H1 (cell line): ENCODE results near the gene HNF4A. TPM values are rescaled to one million over a fixed set of nuclear protein-coding genes. Genes with fewer than 3 reads are reported as not detected.
A peak's percentile ranks its signal among the peaks of the same experiment; 100 is the strongest.

ENCODE experiments used
- CTCF ChIA-PET: fragments of 300-600 bp; sonication (Branson Sonifier 250); formaldehyde crosslinking; loops from one replicate; lab custom pipeline; 2021; ENCODE audit not compliant: partially characterized antibody; lab: Charles Lee
- POLR2A ChIA-PET: fragments of 300-600 bp; sonication (Branson Sonifier 250); formaldehyde crosslinking; loops from one replicate; lab custom pipeline; 2021; ENCODE audit warnings: inconsistent platforms; ENCODE audit not compliant: partially characterized antibody; lab: Charles Lee
- DNase-seq, 2 experiments: peaks; one replicate each; pipeline versions ENCODE4 v3.0.0 to v3.0.0-alpha.2; 2010 to 2022; ENCODE audit warnings: low spot score in 2 of 2, low read depth in 1 of 2, mixed read lengths in 1 of 2
- FAIRE-seq: peaks from 2 replicates; lab custom pipeline; 2011; peaks lifted over from hg19 to GRCh38; lab: Jason Lieb, UNC
- H2AFZ ChIP-seq: 2 replicates; pipeline ENCODE4 v1.8.1; 2012; ENCODE audit warnings: low read length, inconsistent platforms
- H2AK5ac ChIP-seq: 2 replicates; pipeline ENCODE4 v1.6.1; 2013; ENCODE audit warnings: low read depth, low read length
- H2BK120ac ChIP-seq: replicated peaks from 2 replicates; pipeline ENCODE3; 2013; ENCODE audit warnings: low read depth, low read length, inconsistent platforms
- H2BK12ac ChIP-seq: 2 replicates; pipeline ENCODE4 v1.6.1; 2013; ENCODE audit warnings: low read depth, low read length
- H2BK15ac ChIP-seq: 2 replicates; pipeline ENCODE4 v1.6.1; 2013; ENCODE audit warnings: low read length
- H2BK20ac ChIP-seq: 2 replicates; pipeline ENCODE4 v1.6.1; 2013; ENCODE audit warnings: low read length
- H2BK5ac ChIP-seq: 2 replicates; pipeline ENCODE4 v1.6.1; 2013; ENCODE audit warnings: low read depth, low read length
- H3K14ac ChIP-seq: 2 replicates; pipeline ENCODE4 v1.6.1; 2013; ENCODE audit warnings: inconsistent platforms; ENCODE audit not compliant: insufficient read length
- H3K18ac ChIP-seq: 2 replicates; pipeline ENCODE4 v1.6.1; 2013; ENCODE audit warnings: low read length; ENCODE audit errors: extremely low read depth
- H3K23ac ChIP-seq: 2 replicates; pipeline ENCODE4 v1.6.1; 2013; ENCODE audit warnings: inconsistent platforms; ENCODE audit not compliant: insufficient read length
- H3K23me2 ChIP-seq: 2 replicates; pipeline ENCODE4 v1.6.1; 2013; ENCODE audit warnings: low read depth, low read length
- H3K27ac ChIP-seq: 2 replicates; pipeline ENCODE4 v1.6.1; 2011; ENCODE audit warnings: low read depth, low read length, inconsistent platforms
- H3K27me3 ChIP-seq, 4 experiments: replicated peaks in 1 of 4; 1 replicate in 1 of 4; 2 replicates in 3 of 4; pipeline versions ENCODE4 v1.6.1 to v1.8.1; 2011 to 2013; ENCODE audit warnings: low read length in 3 of 4, mild to moderate bottlenecking in 3 of 4, inconsistent platforms in 2 of 4, mixed read lengths in 2 of 4, moderate library complexity in 1 of 4; ENCODE audit not compliant: control insufficient read depth in 3 of 4, insufficient read depth in 3 of 4; ENCODE audit errors: extremely low read depth in 1 of 4
- H3K36me3 ChIP-seq, 4 experiments: 2 replicates each; pipeline versions ENCODE4 v1.6.1 to v1.8.1; 2011 to 2013; ENCODE audit warnings: mild to moderate bottlenecking in 4 of 4, low read length in 3 of 4, moderate library complexity in 2 of 4, control low read depth in 1 of 4, inconsistent platforms in 1 of 4; ENCODE audit not compliant: insufficient read depth in 4 of 4, control insufficient read depth in 2 of 4
- H3K4ac ChIP-seq: replicated peaks from 2 replicates; pipeline ENCODE3; 2013; ENCODE audit warnings: low read length, low read depth, mixed read lengths, inconsistent platforms; ENCODE audit not compliant: insufficient read length
- H3K4me1 ChIP-seq, 4 experiments: replicated peaks in 1 of 4; 1 replicate in 1 of 4; 2 replicates in 3 of 4; pipeline versions ENCODE4 v1.6.1 to v1.8.1; 2011 to 2013; ENCODE audit warnings: low read length in 3 of 4, inconsistent platforms in 2 of 4, mixed read lengths in 1 of 4; ENCODE audit not compliant: insufficient read depth in 4 of 4, control insufficient read depth in 3 of 4
- H3K4me2 ChIP-seq, 2 experiments: 2 replicates each; pipeline versions ENCODE4 v1.6.1 to v1.8.1; 2011 to 2013; ENCODE audit warnings: low read depth in 2 of 2, low read length in 2 of 2, control low read depth in 1 of 2, inconsistent platforms in 1 of 2, mild to moderate bottlenecking in 1 of 2; ENCODE audit not compliant: insufficient read depth in 1 of 2
- H3K4me3 ChIP-seq, 4 experiments: fragments of 200-600, 300-600 bp in 1 of 4; sonication (generic), shearing (Covaris generic), sonication (Bioruptor Twin) in 1 of 4; 2 replicates each; pipeline versions ENCODE4 v1.5.1 to v1.8.1; 2011 to 2016; ENCODE audit warnings: low read length in 4 of 4, low read depth in 3 of 4, control low read depth in 2 of 4, inconsistent platforms in 2 of 4, mild to moderate bottlenecking in 2 of 4, mixed read lengths in 1 of 4, moderate library complexity in 1 of 4; ENCODE audit not compliant: insufficient read depth in 2 of 4; ENCODE audit errors: extremely low read depth in 1 of 4
- H3K56ac ChIP-seq: replicated peaks from 2 replicates; pipeline ENCODE3; 2013; ENCODE audit warnings: low read depth, mild to moderate bottlenecking, mixed read lengths, low read length, inconsistent platforms; ENCODE audit not compliant: insufficient read length
- H3K79me1 ChIP-seq: 2 replicates; pipeline ENCODE4 v1.6.1; 2013; ENCODE audit warnings: low read depth, low read length, control low read depth
- H3K79me2 ChIP-seq, 2 experiments: 2 replicates each; pipeline versions ENCODE4 v1.6.1 to v1.8.1; 2012 to 2013; ENCODE audit warnings: low read length in 2 of 2, mild to moderate bottlenecking in 2 of 2, inconsistent platforms in 1 of 2; ENCODE audit not compliant: insufficient read depth in 2 of 2, control insufficient read depth in 1 of 2
- H3K9ac ChIP-seq, 4 experiments: replicated peaks in 1 of 4; 1 replicate in 1 of 4; 2 replicates in 3 of 4; pipeline versions ENCODE4 v1.6.1 to v1.8.1; 2011 to 2013; ENCODE audit warnings: low read depth in 3 of 4, low read length in 3 of 4, control low read depth in 2 of 4, mild to moderate bottlenecking in 2 of 4, moderate library complexity in 2 of 4, inconsistent platforms in 1 of 4; ENCODE audit errors: extremely low read depth in 1 of 4
- H3K9me3 ChIP-seq, 2 experiments: 2 replicates each; pipeline versions ENCODE4 v1.6.1 to v1.8.1; 2012 to 2013; ENCODE audit warnings: mild to moderate bottlenecking in 2 of 2, moderate library complexity in 2 of 2, control low read depth in 1 of 2, inconsistent platforms in 1 of 2, low read depth in 1 of 2, low read length in 1 of 2, mixed read lengths in 1 of 2; ENCODE audit not compliant: insufficient read depth in 2 of 2
- H4K20me1 ChIP-seq, 2 experiments: replicated peaks in 1 of 2; 2 replicates each; pipeline versions ENCODE3 to v1.8.1; 2011 to 2013; ENCODE audit warnings: inconsistent platforms in 2 of 2, low read length in 2 of 2, mild to moderate bottlenecking in 1 of 2; ENCODE audit not compliant: insufficient read depth in 2 of 2, control insufficient read depth in 1 of 2
- H4K5ac ChIP-seq: 2 replicates; pipeline ENCODE4 v1.6.1; 2013; ENCODE audit warnings: low read length, low read depth, mixed read lengths, inconsistent platforms; ENCODE audit not compliant: insufficient read length
- H4K8ac ChIP-seq: 2 replicates; pipeline ENCODE4 v1.8.0; 2013; ENCODE audit warnings: mild to moderate bottlenecking, moderate library complexity, low read length, inconsistent platforms; ENCODE audit not compliant: insufficient read depth; ENCODE audit errors: extremely low read depth
- H4K91ac ChIP-seq: replicated peaks from 2 replicates; pipeline ENCODE3; 2013; ENCODE audit warnings: low read length, mixed read lengths, inconsistent platforms; ENCODE audit not compliant: insufficient read length
- ATF3 ChIP-seq: IDR thresholded peaks from 2 replicates; pipeline ENCODE4 v1.6.1; 2011; ENCODE audit warnings: low read depth, mild to moderate bottlenecking, low read length; ENCODE audit not compliant: insufficient read depth
- BACH1 ChIP-seq: IDR thresholded peaks from 2 replicates; pipeline ENCODE4 v1.6.1; 2012; ENCODE audit warnings: low read length, improper control_type of control experiment
- GABPA ChIP-seq: IDR thresholded peaks from 2 replicates; pipeline ENCODE4 v1.6.1; 2011; ENCODE audit warnings: mild to moderate bottlenecking, low read length, moderate library complexity, borderline replicate concordance; ENCODE audit not compliant: insufficient read depth
- JUN ChIP-seq: IDR thresholded peaks from 2 replicates; pipeline ENCODE4 v1.6.1; 2011; ENCODE audit warnings: low read depth, mild to moderate bottlenecking, improper control_type of control experiment, low read length
- JUND ChIP-seq: IDR thresholded peaks from 2 replicates; pipeline ENCODE4 v1.6.1; 2011; ENCODE audit warnings: mild to moderate bottlenecking, improper control_type of control experiment, low read length
- NANOG ChIP-seq: IDR thresholded peaks from 2 replicates; pipeline ENCODE4 v1.6.1; 2011; ENCODE audit warnings: low read length, low read depth, mild to moderate bottlenecking, inconsistent platforms; ENCODE audit not compliant: insufficient read depth, poor library complexity, severe bottlenecking
- POLR2AphosphoS5 ChIP-seq: IDR thresholded peaks from 2 replicates; pipeline ENCODE4 v1.6.1; 2011; ENCODE audit warnings: low read depth, low read length
- TAF1 ChIP-seq: IDR thresholded peaks from 2 replicates; pipeline ENCODE4 v1.6.1; 2011; ENCODE audit warnings: mild to moderate bottlenecking, low read depth, low read length
- TAF7 ChIP-seq: optimal IDR thresholded peaks from 2 replicates; pipeline ENCODE3; 2011; ENCODE audit warnings: low read depth, mild to moderate bottlenecking, inconsistent platforms, low read length, moderate library complexity, borderline replicate concordance
- TBP ChIP-seq: IDR thresholded peaks from 2 replicates; pipeline ENCODE4 v1.6.1; 2011; ENCODE audit warnings: low read depth, low read length, improper control_type of control experiment
- whole genome bisulfite sequencing, 2 experiments: shearing (Covaris generic) in 1 of 2; methylation state at CpG; one replicate each; pipeline versions ENCODE4 v1.1.6 to v1.1.7; 2013 to 2015; ENCODE audit warnings: low lambda C conversion rate in 2 of 2, mixed read lengths in 2 of 2, inconsistent platforms in 1 of 2, low coverage in 1 of 2, missing lambda C conversion rate in 1 of 2; ENCODE audit not compliant: insufficient replicate concordance in 2 of 2, insufficient coverage in 1 of 2, insufficient read length in 1 of 2; ENCODE audit errors: extremely low coverage in 1 of 2, missing lambda C conversion rate in 1 of 2; 5-methylcytosine and 5-hydroxymethylcytosine counted together
- polyA plus RNA-seq, 7 experiments: library from polyadenylated mRNA; depleted of rRNA in 3 of 7; stranded (reverse) in 5 of 7; unstranded in 2 of 7; fragments of >200 nt in 5 of 7; fragments of 200-250 nt in 2 of 7; gene quantifications; 1 replicate in 5 of 7; 2 replicates in 1 of 7; 4 replicates in 1 of 7; pipeline versions ENCODE4 v1.2.1 to v1.2.3, GENCODE V29; 2011 to 2013; ENCODE audit warnings: missing spikeins in 2 of 7, mixed read lengths in 2 of 7
- total RNA-seq: library from RNA; stranded (reverse); fragmentation: NEBNext Ultra II Directional; extraction: Animal tissue kit (Norgen Biotek cat#: 25700); gene quantifications from 2 replicates; pipeline ENCODE4 v1.2.1, GENCODE V29; 2021

The HNF4A gene
- total and polyA plus RNA-seq, 2 of the 8 experiments (the other 6 are each of a cell fraction or from before 2014, with no cell fraction given): 0.03 TPM; not detected in 1

- H3K56ac ChIP-seq: peak within 1 kb of the TSS; percentile 60
- H3K23me2 ChIP-seq: peaks cover 7% of the 10 kb centered on the region
- 0 out of 2 replicates have a peak within 1 kb of the TSS, but pooled peaks have one; percentile 61 for H2BK20ac ChIP-seq
- peak within 1 kb of the TSS; percentile 88 for H3K4ac ChIP-seq
- peaks cover 0 to 3% (median 0%) of the 10 kb centered on the region in 4 experiments; a peak in 2 of 8 replicates for H3K36me3 ChIP-seq
- peak; percentile 67 to 95 for DNase-seq
- peak within 1 kb of the TSS; percentile 85 for H4K5ac ChIP-seq
- H3K4me2 ChIP-seq: peak within 1 kb of the TSS; percentile 83 to 95
- no peak within 1 kb of the TSS for H2AK5ac ChIP-seq
- peak within 1 kb of the TSS; percentile 34 for H4K91ac ChIP-seq
- H4K20me1 ChIP-seq: no peaks in the 10 kb centered on the region
- peak within 1 kb of the TSS; percentile 89; the same call in 1 of the 2 replicates for H2BK5ac ChIP-seq
- H4K8ac ChIP-seq: 0 out of 2 replicates have a peak within 1 kb of the TSS, but pooled peaks have one; percentile 36
- peak within 1 kb of the TSS; percentile 100 for H3K18ac ChIP-seq
- H3K4me3 ChIP-seq: peak within 1 kb of the TSS; percentile 82 to 93 (median 89)
- no peak within 1 kb of the TSS for H2BK120ac ChIP-seq
- peak within 1 kb of the TSS in 3 of 4 experiments; percentile 68 to 74 (median 72); a peak in 6 of 7 replicates for H3K9ac ChIP-seq
- no peak within 1 kb of the TSS for H3K14ac ChIP-seq
- ChIA-PET CTCF (interaction anchor here (0.8 to 1.7 kb wide), 6 partner anchors 45 to 135 kb away, joined by 3 read pairs; no protein-coding TSS in a partner anchor), POLR2A (interaction anchor here (0.6 to 1.5 kb wide), 5 partner anchors 9 to 141 kb away, joined by 3 to 4 read pairs (median 3); no protein-coding TSS in a partner anchor)
- WGBS, 2 experiments: 7% methylated on average over 34 of the region's 55 CpGs; no CpG with 5 or more reads in 1 of the 2 experiments
- H2BK12ac ChIP-seq: no peak within 1 kb of the TSS
- peak within 1 kb of the TSS; percentile 97 for H2AFZ ChIP-seq
- H3K27me3 ChIP-seq: no peaks in the 10 kb centered on the region
- H3K23ac ChIP-seq: no peak within 1 kb of the TSS
- peaks cover 2 to 11% (median 3%) of the 10 kb centered on the region in 4 experiments; a peak in 5 of 7 replicates for H3K4me1 ChIP-seq
- H2BK15ac ChIP-seq: peak within 1 kb of the TSS; percentile 72; the same call in 1 of the 2 replicates
- H3K27ac ChIP-seq: peak within 1 kb of the TSS; percentile 73; the same call in 1 of the 2 replicates
- no peaks in the 10 kb centered on the region for H3K9me3 ChIP-seq
- H3K79me1 ChIP-seq: no peaks in the 10 kb centered on the region
- FAIRE-seq: no peak
- H3K79me2 ChIP-seq: peaks cover 0 to 13% of the 10 kb centered on the region in 2 experiments; a peak in 2 of 4 replicates
- TF ChIP-seq NANOG (peak; percentile 19), TAF1 (peak; percentile 78), JUND (no peak), BACH1 (no peak), TBP (peak; percentile 43; the same call in 1 of the 2 replicates), GABPA (peak; percentile 88), ATF3 (no peak), TAF7 (peak; percentile 75), JUN (no peak), POLR2AphosphoS5 (peak; percentile 82)
Observed at GRCh38 chr20:44475694-44476560, 120.4 kb downstream of the HNF4A start, which contains the start of gene TTPAL. TTPAL (plus strand) TSS chr20:44475874; CDS start chr20:44480000, 4,126 bp downstream.
